ENCODE measurements around the gene MRPL43. TPM values are rescaled to one million over a fixed set of nuclear protein-coding genes. Genes with fewer than 3 reads are reported as not detected.

MRPL43 gene
- total and polyA plus RNA-seq, 8 donors, result 31.0 to 93.5 (median 39.7) TPM

DNA sequence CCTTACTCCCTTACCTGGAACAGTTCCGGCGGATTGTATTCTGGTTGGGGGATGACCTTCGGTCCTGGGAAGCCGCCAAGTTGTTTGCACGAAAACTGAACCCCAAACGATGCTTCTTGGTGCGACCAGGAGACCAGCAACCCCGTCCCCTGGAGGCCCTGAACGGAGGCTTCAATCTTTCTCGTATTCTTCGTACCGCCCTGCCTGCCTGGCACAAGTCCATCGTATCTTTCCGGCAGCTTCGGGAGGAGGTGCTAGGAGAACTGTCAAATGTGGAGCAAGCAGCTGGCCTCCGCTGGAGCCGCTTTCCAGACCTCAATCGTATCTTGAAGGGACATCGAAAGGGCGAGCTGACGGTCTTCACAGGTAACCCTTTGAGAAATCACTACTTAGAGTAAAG is 1.8 kb upstream of the MRPL43 start:
- WGBS, 2 donors, result 56 to 67% methylated on average over 21 of the region's 21 CpGs
- FAIRE-seq (no peak), ATAC-seq (peak in 1 of 4 donors; percentile 13), DNase-seq (peak in 3 of 6 donors; percentile 41 to 76 (median 54))
- H3K27me3 ChIP-seq, result no peaks in the 10 kb centered on the region
- intact Hi-C loops (cut with DNase I), result no loop called here
- peaks cover 0 to 3% (median 0%) of the 10 kb centered on the region in 3 donors for H3K36me3 ChIP-seq
- TF ChIP-seq, protein P1, sequence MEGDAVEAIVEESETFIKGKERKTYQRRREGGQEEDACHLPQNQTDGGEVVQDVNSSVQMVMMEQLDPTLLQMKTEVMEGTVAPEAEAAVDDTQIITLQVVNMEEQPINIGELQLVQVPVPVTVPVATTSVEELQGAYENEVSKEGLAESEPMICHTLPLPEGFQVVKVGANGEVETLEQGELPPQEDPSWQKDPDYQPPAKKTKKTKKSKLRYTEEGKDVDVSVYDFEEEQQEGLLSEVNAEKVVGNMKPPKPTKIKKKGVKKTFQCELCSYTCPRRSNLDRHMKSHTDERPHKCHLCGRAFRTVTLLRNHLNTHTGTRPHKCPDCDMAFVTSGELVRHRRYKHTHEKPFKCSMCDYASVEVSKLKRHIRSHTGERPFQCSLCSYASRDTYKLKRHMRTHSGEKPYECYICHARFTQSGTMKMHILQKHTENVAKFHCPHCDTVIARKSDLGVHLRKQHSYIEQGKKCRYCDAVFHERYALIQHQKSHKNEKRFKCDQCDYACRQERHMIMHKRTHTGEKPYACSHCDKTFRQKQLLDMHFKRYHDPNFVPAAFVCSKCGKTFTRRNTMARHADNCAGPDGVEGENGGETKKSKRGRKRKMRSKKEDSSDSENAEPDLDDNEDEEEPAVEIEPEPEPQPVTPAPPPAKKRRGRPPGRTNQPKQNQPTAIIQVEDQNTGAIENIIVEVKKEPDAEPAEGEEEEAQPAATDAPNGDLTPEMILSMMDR (IDR thresholded peaks at IDR 0.05), result no peak
- no peaks in the 10 kb centered on the region for H3K9me3 ChIP-seq
- peak overlapping the region in 1 of 4 donors; percentile 93 for H3K4me3 ChIP-seq
- H3K4me1 ChIP-seq, result peaks cover 7 to 27% (median 14%) of the 10 kb centered on the region in 3 donors
- H3K27ac ChIP-seq, result no peak overlapping the region

DNA sequence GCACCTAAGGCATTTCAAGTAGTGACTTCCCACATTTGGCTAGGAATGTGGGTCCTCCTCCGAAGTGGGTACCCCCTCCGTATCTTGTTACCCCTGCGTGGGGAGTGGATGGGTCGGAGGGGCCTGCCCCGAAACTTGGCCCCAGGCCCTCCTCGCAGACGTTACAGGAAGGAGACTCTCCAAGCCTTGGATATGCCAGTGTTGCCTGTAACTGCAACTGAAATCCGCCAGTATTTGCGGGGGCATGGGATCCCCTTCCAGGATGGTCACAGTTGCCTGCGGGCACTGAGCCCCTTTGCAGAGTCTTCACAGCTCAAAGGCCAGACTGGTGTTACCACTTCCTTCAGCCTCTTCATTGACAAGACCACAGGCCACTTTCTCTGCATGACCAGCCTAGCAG is 869 bp upstream of the MRPL43 start:
- ATAC-seq (no peak), FAIRE-seq (no peak), DNase-seq (peak in 2 of 6 donors; percentile 31 to 37)
- TF ChIP-seq, protein P1 (IDR thresholded peaks at IDR 0.05), result no peak
- WGBS, 2 donors, result 53 to 58% methylated on average over 10 of the region's 10 CpGs
- Histone ChIP-seq H3K27ac (no peak overlapping the region), H3K4me3 (peak overlapping the region; percentile 74 to 96 (median 84)), H3K4me1 (peaks cover 7 to 27% (median 14%) of the 10 kb centered on the region in 3 donors), H3K27me3 (no peaks in the 10 kb centered on the region), H3K36me3 (peaks cover 0 to 3% (median 0%) of the 10 kb centered on the region in 3 donors), H3K9me3 (no peaks in the 10 kb centered on the region)
- intact Hi-C loops (cut with DNase I), result no loop called here

DNA sequence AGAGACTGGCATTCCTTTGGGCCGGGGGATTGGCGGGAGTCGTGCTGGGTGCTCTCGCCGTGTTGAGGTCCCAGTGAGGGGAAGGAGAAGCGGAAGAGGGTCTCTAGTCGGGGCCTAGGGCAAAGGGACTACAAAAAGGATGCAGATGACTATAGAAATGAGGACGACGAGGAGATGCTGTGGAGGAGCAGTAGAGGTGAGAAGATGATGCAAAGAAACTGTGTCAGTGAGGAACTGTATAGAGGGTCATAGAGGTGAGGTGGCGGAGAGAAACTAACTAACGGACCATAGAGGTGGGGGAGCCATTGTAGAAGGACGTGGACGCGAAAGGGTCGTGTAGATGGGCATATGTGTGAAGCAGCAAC is 370 bp upstream of the MRPL43 start:
- TF ChIP-seq, protein P1 (IDR thresholded peaks at IDR 0.05), result no peak
- H3K9me3 ChIP-seq, result no peaks in the 10 kb centered on the region
- H3K4me1 ChIP-seq, result peaks cover 7 to 27% (median 14%) of the 10 kb centered on the region in 3 donors
- H3K4me3 ChIP-seq, result peak overlapping the region; percentile 74 to 96 (median 84)
- H3K27me3 ChIP-seq, result no peaks in the 10 kb centered on the region
- DNase-seq (no peak), FAIRE-seq (no peak), ATAC-seq (no peak)
- H3K36me3 ChIP-seq, result peaks cover 0 to 3% (median 0%) of the 10 kb centered on the region in 3 donors
- H3K27ac ChIP-seq, result peak overlapping the region in 2 of 4 donors; percentile 35 to 70
- 2 to 4% methylated on average over 15 of the region's 15 CpGs for WGBS, 2 donors
- intact Hi-C loops (cut with DNase I), result no loop called here

DNA sequence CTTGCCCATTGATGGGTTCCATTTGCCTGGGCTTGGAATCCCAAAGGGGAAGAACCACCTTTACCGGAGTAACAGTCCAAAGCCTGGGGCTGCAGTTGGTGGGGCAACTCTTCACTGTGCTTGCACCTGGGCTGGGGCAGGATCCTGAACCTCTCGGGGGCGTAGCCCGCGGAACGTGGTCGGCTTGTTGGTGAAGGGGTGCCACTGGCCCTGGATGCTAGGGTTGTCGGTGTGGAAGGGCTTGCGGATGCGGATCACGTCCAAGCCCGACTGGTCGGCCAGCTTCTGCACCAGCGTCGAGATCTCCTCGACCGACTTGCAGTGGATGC is 710 bp downstream of the MRPL43 start:
- FAIRE-seq (no peak), ATAC-seq (peak in 2 of 4 donors; percentile 3 to 19), DNase-seq (no peak)
- H3K4me3 ChIP-seq, result peak overlapping the region; percentile 74 to 96 (median 84)
- TF ChIP-seq, protein P1 (IDR thresholded peaks at IDR 0.05), result no peak
- H3K27ac ChIP-seq, result peak overlapping the region in 1 of 4 donors; percentile 62
- WGBS, 2 donors, result 5 to 6% methylated on average over 17 of the region's 17 CpGs
- H3K9me3 ChIP-seq, result no peaks in the 10 kb centered on the region
- H3K4me1 ChIP-seq, result peaks cover 7 to 27% (median 14%) of the 10 kb centered on the region in 3 donors
- no peaks in the 10 kb centered on the region for H3K27me3 ChIP-seq
- intact Hi-C loops (cut with DNase I), result no loop called here
- peaks cover 0 to 3% (median 0%) of the 10 kb centered on the region in 3 donors for H3K36me3 ChIP-seq

DNA sequence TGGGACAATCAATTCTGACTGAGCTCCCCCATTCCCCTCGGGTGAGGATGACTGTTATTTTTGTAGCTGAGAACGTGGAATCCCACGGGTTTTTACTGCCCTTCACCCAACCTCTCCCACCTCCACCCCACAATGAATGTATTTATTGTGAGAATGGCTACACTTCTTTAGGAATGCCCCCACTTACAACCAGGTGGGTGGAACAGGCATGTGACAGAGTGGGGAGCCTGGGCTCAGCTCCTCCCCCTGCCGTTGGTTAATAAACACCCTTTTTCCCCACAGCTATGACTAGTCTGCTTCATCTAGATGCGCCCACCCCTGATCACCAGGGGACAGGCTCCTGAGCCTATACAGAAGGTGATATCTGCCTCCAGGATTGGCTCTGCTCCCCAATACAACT is 2.0 kb downstream of the MRPL43 start:
- DNase-seq (peak in 1 of 6 donors; percentile 40), FAIRE-seq (no peak), ATAC-seq (no peak)
- no peaks in the 10 kb centered on the region for H3K27me3 ChIP-seq
- TF ChIP-seq, protein P1 (IDR thresholded peaks at IDR 0.05), result no peak
- H3K27ac ChIP-seq, result no peak overlapping the region
- H3K4me3 ChIP-seq, result no peak overlapping the region
- 30 to 36% methylated on average over 5 of the region's 5 CpGs for WGBS, 2 donors
- H3K9me3 ChIP-seq, result no peaks in the 10 kb centered on the region
- H3K4me1 ChIP-seq, result peaks cover 7 to 27% (median 14%) of the 10 kb centered on the region in 3 donors
- peaks cover 0 to 3% (median 0%) of the 10 kb centered on the region in 3 donors for H3K36me3 ChIP-seq
- intact Hi-C loops (cut with DNase I), result no loop called here
